HG02884 (cell line): ENCODE results near the gene ANKRD39.

Experiments
- ATAC-seq: cut with Tn5 transposase; IDR thresholded peaks from one replicate; pipeline ENCODE4 v1.9.1; 2021; ENCODE audit warnings: mild to moderate bottlenecking, moderate library complexity; ENCODE audit not compliant: unreplicated experiment

ANKRD39 gene

GRCh38 chr2:96859099-96859649, 1.4 kb upstream of the ANKRD39 start:
- ATAC-seq, result no peak

DNA sequence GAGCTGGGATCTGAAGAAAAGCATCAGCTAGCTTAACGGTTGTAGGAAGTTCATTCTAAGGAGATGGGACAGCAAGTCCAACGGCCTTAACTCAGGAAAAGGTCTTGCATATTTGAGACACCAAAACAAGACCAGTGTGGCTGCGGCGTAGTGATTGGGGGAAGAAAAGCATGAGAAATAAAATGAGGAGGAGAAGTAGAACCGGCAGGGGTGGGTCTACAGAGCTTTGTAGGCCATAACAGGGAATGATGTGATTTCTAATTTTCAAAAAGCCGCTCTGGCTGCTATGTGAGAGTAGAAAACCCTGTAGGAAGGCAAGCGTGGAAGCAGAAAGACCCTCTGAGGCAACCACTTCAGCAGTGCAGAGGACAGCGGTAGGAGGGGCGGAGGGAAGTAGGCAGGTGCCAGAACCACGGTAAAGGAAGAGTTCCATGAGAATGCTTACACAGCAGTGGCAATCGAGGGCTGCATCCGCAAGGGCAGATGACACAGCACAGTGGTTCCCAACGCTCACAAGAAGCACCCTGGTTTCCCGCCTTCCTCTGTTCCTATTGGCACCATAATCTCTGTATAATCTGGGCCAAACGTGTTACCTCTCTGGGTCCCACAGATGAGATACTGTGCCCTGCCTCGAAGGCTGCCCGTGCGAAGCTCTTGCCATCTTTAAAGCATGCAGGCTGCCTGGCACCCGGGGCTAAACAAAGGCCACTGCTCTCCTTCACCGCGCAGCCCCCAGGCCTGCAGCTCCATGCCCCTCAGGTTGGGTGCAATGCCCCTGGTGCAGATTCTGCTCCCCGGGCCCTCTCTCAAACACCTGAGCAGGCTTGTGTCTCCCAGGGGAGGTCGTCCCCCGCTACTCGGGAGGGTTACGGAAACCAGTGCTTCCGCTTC, 795 bp downstream of the ANKRD39 start:
- no peak for ATAC-seq

GRCh38 chr2:96853321-96853720, 4.5 kb downstream of the ANKRD39 start:
- no peak for ATAC-seq

DNA sequence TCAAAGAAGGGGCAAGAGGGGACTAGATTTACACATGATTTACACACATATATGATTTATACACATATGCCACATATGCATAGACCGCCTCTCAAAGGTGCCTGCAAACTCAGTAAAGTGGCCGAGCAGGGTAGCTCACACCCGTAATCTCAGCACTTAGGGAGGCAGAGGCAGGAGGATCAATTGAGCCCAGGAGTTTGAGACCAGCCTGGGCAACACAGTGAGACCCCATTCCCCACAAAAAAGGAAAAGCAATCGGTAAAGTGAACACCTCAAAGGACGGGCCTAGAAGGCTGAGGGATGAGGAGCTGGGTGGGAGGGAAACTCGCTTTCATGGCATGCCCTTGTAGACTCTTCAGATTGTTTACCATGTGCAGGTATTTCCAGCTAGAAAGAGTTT, 5.1 kb downstream of the ANKRD39 start:
- ATAC-seq, result no peak

DNA sequence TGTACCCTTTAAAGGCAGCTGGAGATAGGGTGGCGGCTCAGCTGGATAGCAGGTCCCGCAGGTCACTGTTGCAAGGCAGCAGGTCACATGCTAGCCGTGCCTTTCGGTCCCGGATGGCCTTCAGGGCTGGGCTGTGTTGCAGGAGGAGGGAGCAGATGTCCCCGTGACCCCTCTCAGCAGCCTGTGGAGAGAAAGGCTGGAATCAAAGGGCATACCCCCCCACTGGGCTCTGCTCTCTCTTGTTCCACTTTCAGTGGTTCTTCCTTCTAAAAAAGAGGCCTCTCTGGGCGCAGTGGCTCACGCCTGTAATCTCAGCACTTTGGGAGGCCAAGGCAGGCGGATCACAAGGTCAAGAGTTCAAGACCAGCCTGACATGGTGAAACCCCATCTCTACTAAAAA, 9.6 kb downstream of the ANKRD39 start:
- ATAC-seq, result no peak

- no peak for ATAC-seq
Measured at GRCh38 chr2:96847586-96847985, 10.2 kb downstream of the ANKRD39 start.

- ATAC-seq, result no peak
Measured at GRCh38 chr2:96846825-96847224, 11.0 kb downstream of the ANKRD39 start.

GRCh38 chr2:96844405-96844808, 13.4 kb downstream of the ANKRD39 start:
- ATAC-seq, result no peak

- ATAC-seq, result no peak
Measured at GRCh38 chr2:96843538-96844268, 14.1 kb downstream of the ANKRD39 start, which contains the start of gene ANKRD23. Gene ANKRD23 (minus strand): TSS chr2:96844021. CDS start chr2:96843992, 29 bp downstream.

DNA sequence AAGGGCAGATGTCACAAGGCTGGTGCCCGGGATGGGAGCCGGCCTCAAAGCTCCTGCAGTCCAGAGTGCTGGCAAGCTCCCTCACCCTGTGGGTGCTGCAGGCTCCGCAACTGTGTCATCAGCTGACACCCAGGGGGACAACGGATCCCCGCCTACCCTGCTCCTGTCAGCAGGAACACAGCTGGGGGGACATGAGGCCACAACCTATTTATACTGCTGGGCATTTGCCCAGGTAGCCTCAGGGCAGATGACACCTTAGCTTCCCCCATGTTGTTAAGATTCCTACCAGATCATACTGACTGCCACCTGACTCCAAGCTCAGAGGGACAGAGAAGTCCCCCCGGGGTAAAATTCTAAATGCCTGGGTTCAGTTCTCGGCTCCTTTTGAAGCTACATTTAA, 15.2 kb downstream of the ANKRD39 start:
- no peak for ATAC-seq

GRCh38 chr2:96841701-96842495, 15.9 kb downstream of the ANKRD39 start:
- ATAC-seq, result no peak

GRCh38 chr2:96839875-96840850, 17.7 kb downstream of the ANKRD39 start:
- ATAC-seq, result no peak

- no peak for ATAC-seq
Measured at GRCh38 chr2:96839293-96839874, 18.4 kb downstream of the ANKRD39 start.

- no peak for ATAC-seq
Measured at GRCh38 chr2:96838345-96839292, 19.2 kb downstream of the ANKRD39 start.

GRCh38 chr2:96837575-96837974, 20.2 kb downstream of the ANKRD39 start:
- ATAC-seq, result no peak

DNA sequence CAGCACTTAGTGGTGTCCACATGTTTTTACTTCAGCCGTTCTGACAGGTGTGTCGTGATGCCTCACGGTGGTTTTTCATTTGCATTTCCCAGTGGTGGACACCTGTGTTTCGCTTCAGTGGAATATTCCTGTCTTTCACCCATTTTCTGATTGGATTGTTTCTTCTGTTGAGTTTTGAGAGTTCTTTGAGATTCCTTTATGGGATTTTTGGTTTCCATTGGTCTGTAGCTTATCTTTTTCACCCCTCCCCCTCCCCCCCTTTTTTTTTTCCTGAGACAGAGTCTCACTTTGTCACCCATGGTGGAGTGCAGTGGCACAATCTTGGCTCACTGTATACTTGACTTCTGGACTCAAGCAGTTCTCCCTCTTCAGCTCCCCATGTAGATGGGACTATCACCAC, 22.0 kb downstream of the ANKRD39 start:
- ATAC-seq, result no peak

DNA sequence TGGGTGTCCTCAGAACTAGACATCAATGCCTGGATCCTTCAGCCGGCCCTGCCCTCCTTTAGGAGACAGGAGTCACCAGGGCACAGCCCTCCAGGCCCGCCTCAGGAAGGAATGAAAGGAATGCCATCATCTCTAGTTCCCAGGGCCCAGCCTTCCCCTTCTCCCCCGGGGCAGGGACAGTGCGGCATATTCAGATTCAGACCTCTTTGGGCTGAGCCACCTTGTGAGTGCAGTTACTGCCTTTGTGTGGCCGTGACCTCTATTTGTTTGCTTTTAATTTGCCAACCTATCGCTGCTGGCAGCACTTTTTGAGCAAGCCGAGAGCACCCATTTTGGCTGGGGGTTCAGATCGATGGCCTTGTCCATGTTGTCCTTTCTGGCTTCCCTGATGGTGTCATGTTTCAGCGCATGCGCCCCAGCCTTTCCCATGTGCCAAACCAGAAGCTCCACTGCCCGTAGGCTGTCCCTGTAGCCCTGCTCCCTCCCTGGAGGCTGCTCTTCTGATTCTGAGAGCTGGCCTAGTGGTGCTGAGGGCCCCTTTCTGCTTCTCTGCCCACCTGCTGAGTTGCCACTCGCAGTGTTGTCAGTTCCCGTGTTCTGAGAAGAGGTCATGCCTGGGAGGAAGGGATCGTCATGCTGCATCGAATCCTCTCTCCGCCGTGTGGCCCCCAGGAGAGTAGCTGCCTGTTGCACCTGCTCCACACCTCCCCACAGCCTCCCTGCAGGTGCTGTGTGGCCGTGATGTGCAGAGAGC, 24.9 kb downstream of the ANKRD39 start:
- no peak for ATAC-seq

GRCh38 chr2:96832408-96832753, 25.4 kb downstream of the ANKRD39 start:
- no peak for ATAC-seq
